HCT116 (cell line): ENCODE results near the gene TIMP3. TPM values are rescaled to one million over a fixed set of nuclear protein-coding genes. Genes with fewer than 3 reads are reported as not detected.

Experiments
- ATAC-seq: fragments of 200-7000 bp; cut with Tn5 transposase; 2 replicates; pipeline ENCODE4 v1.9.1; 2020; ENCODE audit warnings: mild to moderate bottlenecking, moderate library complexity
- BruUV-seq: library from RNA; stranded (reverse); fragments of 400-500 nt; replicated peaks from 2 replicates; lab custom pipeline; 2021; lab: Mats Ljungman, UMichigan
- CTCF ChIA-PET: fragments of 300-600 bp; sonication (Branson Sonifier 250); formaldehyde crosslinking; loops from one replicate; lab custom pipeline; 2021; ENCODE audit warnings: antibody characterized with exemption; lab: Charles Lee
- POLR2A ChIA-PET: fragments of 300-600, 350-600 bp; sonication (Branson Sonifier 250); formaldehyde crosslinking; loops from one replicate; lab custom pipeline; 2021; ENCODE audit warnings: antibody characterized with exemption; lab: Charles Lee
- RAD21 ChIA-PET, 2 experiments: fragments of 300-600 bp; sonication (Branson Sonifier 250); formaldehyde crosslinking; loops; one replicate each; lab custom pipeline; 2023; ENCODE audit warnings: low total read pairs in 2 of 2; ENCODE audit not compliant: uncharacterized antibody in 2 of 2, unreplicated experiment in 2 of 2, low non-redundant PET in 1 of 2; lab: Charles Lee
- DNase-seq: peaks from one replicate; pipeline ENCODE4 v3.0.0-alpha.2; 2010; ENCODE audit warnings: low read depth, low spot score
- H2AFZ ChIP-seq: fragments of 200-600 bp; shearing (Covaris generic), sonication (generic); 2 replicates; pipeline ENCODE4 v1.6.1; 2017; ENCODE audit warnings: low read depth, mixed run types, mixed read lengths, antibody characterized with exemption, low read length; ENCODE audit not compliant: poor library complexity, severe bottlenecking
- H3K27ac ChIP-seq: 2 replicates; pipeline ENCODE4 v1.5.1; 2012; ENCODE audit warnings: low read depth, low read length
- H3K27me3 ChIP-seq: fragments of 200-600 bp; sonication (generic); 2 replicates; pipeline ENCODE4 v1.6.1; 2016; ENCODE audit warnings: mixed run types, low read length, mixed read lengths; ENCODE audit not compliant: insufficient read depth
- H3K36me3 ChIP-seq, 2 experiments: fragments of 200-500 bp in 1 of 2; fragments of 200-600 bp in 1 of 2; sonication (Bioruptor generic) in 1 of 2; sonication (generic) in 1 of 2; 2 replicates each; pipeline versions ENCODE4 v1.5.1 to v1.6.1; 2014 to 2016; ENCODE audit warnings: low read length in 2 of 2, inconsistent platforms in 1 of 2, mixed read lengths in 1 of 2, mixed run types in 1 of 2; ENCODE audit not compliant: insufficient read depth in 2 of 2, control insufficient read depth in 1 of 2
- H3K4me1 ChIP-seq, 2 experiments: fragments of 200-600 bp in 1 of 2; sonication (generic) in 1 of 2; 2 replicates each; pipeline versions ENCODE4 v1.5.1 to v1.6.1; 2012 to 2017; ENCODE audit warnings: low read length in 2 of 2, inconsistent platforms in 1 of 2, mild to moderate bottlenecking in 1 of 2, mixed read lengths in 1 of 2, mixed run types in 1 of 2, moderate library complexity in 1 of 2; ENCODE audit not compliant: insufficient read depth in 2 of 2, control insufficient read depth in 1 of 2
- H3K4me2 ChIP-seq: fragments of 200-600 bp; sonication (generic); 2 replicates; pipeline ENCODE4 v1.6.1; 2017; ENCODE audit warnings: mixed run types, low read length, mixed read lengths
- H3K4me3 ChIP-seq, 2 experiments: fragments of 200-600 bp in 1 of 2; sonication (generic) in 1 of 2; replicated peaks in 1 of 2; 2 replicates each; pipeline ENCODE4 v1.5.1; 2011 to 2016; ENCODE audit warnings: low read length in 2 of 2, control low read depth in 1 of 2, low read depth in 1 of 2, mild to moderate bottlenecking in 1 of 2, mixed read lengths in 1 of 2, mixed run types in 1 of 2
- H3K79me2 ChIP-seq: fragments of 200-600 bp; sonication (generic); 2 replicates; pipeline ENCODE4 v1.6.1; 2017; ENCODE audit warnings: mild to moderate bottlenecking, mixed run types, low read length, moderate library complexity, mixed read lengths; ENCODE audit not compliant: insufficient read depth
- H3K9ac ChIP-seq: fragments of 200-600 bp; sonication (generic); 2 replicates; pipeline ENCODE4 v1.6.1; 2016; ENCODE audit warnings: low read length, mixed read lengths
- H3K9me2 ChIP-seq: fragments of 200-600 bp; sonication (generic), shearing (Covaris generic); 2 replicates; pipeline ENCODE4 v1.6.1; 2017; ENCODE audit warnings: mixed run types, mild to moderate bottlenecking, moderate library complexity; ENCODE audit not compliant: insufficient read depth
- H3K9me3 ChIP-seq, 2 experiments: fragments of 200-500 bp in 1 of 2; fragments of 200-600 bp in 1 of 2; sonication (Bioruptor generic) in 1 of 2; sonication (generic) in 1 of 2; 2 replicates each; pipeline ENCODE4 v1.6.1; 2014 to 2017; ENCODE audit warnings: low read length in 2 of 2, mixed read lengths in 2 of 2, inconsistent platforms in 1 of 2, low read depth in 1 of 2, mild to moderate bottlenecking in 1 of 2, mixed run types in 1 of 2, moderate library complexity in 1 of 2; ENCODE audit not compliant: control insufficient read depth in 1 of 2, insufficient read depth in 1 of 2
- H4K20me1 ChIP-seq: fragments of 200-600 bp; sonication (generic), shearing (Covaris generic); 2 replicates; pipeline ENCODE4 v1.6.1; 2017; ENCODE audit warnings: mixed run types, mild to moderate bottlenecking, moderate library complexity; ENCODE audit not compliant: insufficient read depth
- CBX3 ChIP-seq: IDR thresholded peaks from 2 replicates; pipeline ENCODE4 v1.6.1; 2012; ENCODE audit warnings: low read depth
- CEBPB ChIP-seq: IDR thresholded peaks from 2 replicates; pipeline ENCODE4 v1.6.1; 2012; ENCODE audit warnings: low read depth
- CTCF ChIP-seq, 3 experiments: fragments of 200-600 bp in 1 of 3; sonication (generic) in 1 of 3; IDR thresholded peaks in 2 of 3; conservative IDR thresholded peaks in 1 of 3; 2 replicates each; pipeline ENCODE4 v1.5.1; 2012 to 2017; ENCODE audit warnings: low read depth in 2 of 3, low read length in 2 of 3, antibody characterized with exemption in 1 of 3, borderline replicate concordance in 1 of 3, control low read depth in 1 of 3, mild to moderate bottlenecking in 1 of 3, mixed read lengths in 1 of 3, mixed run types in 1 of 3, moderate library complexity in 1 of 3; ENCODE audit not compliant: insufficient read depth in 1 of 3
- EZH2 ChIP-seq: fragments of 200-600 bp; sonication (generic); IDR thresholded peaks from 2 replicates; pipeline ENCODE4 v1.6.1; 2017; ENCODE audit warnings: antibody characterized with exemption, mixed run types
- EZH2phosphoT487 ChIP-seq: fragments of 200-600 bp; IDR thresholded peaks from 2 replicates; pipeline ENCODE4 v1.6.1; 2018; ENCODE audit warnings: antibody characterized with exemption, borderline replicate concordance
- YY1 ChIP-seq: IDR thresholded peaks from 2 replicates; pipeline ENCODE4 v1.6.1; 2011; ENCODE audit warnings: low read length, low read depth, moderate library complexity, mild to moderate bottlenecking; ENCODE audit not compliant: insufficient replicate concordance; ENCODE audit errors: extremely low read depth
- ZFX ChIP-seq: fragments of 450-650 bp; IDR thresholded peaks from 2 replicates; pipeline ENCODE4 v1.6.1; 2017
- ZNF274 ChIP-seq: fragments of 200-500 bp; sonication (Bioruptor generic); IDR thresholded peaks from 2 replicates; pipeline ENCODE4 v1.6.1; 2014; ENCODE audit warnings: mild to moderate bottlenecking, low read depth, low read length, inconsistent platforms
- intact Hi-C: fragments of 100-400 bp; cut with micrococcal nuclease; formaldehyde crosslinking; loops from 2 replicates; pipeline ENCODE4 v1.10.0; 2022
- total RNA-seq: library from RNA; stranded (reverse); gene quantifications from one replicate; pipeline ENCODE4 v1.2.1, GENCODE V29; 2021; ENCODE audit not compliant: unreplicated experiment
- TF ChIP-seq, protein P1 (sequence below): IDR thresholded peaks from 2 replicates; pipeline ENCODE4 v1.6.1; 2012

The TIMP3 gene
- total RNA-seq, 1 experiment from 2014 or later: 2.2 TPM

GRCh38 chr22:32815943-32816342, 14.4 kb downstream of the TIMP3 start:
- intact Hi-C loops: no loop called here
- Histone ChIP-seq H3K36me3 (no peaks in the 10 kb centered on the region), H3K79me2 (no peaks in the 10 kb centered on the region), H3K27ac (no peak overlapping the region), H3K9me2 (no peaks in the 10 kb centered on the region), H3K9ac (no peak overlapping the region), H3K9me3 (no peaks in the 10 kb centered on the region), H3K4me3 (no peak overlapping the region), H2AFZ (no peak overlapping the region), H4K20me1 (no peaks in the 10 kb centered on the region), H3K4me1 (no peaks in the 10 kb centered on the region), H3K27me3 (no peaks in the 10 kb centered on the region), H3K4me2 (no peak overlapping the region)
- DNase-seq: no peak
- POLR2A ChIA-PET: no interaction called here
- no TSS peak for BruUV-seq
- RAD21 ChIA-PET: no interaction called here
- ATAC-seq: no peak
- TF ChIP-seq CBX3 (no peak), ZNF274 (no peak), EZH2 (no peak), YY1 (no peak), EZH2phosphoT487 (no peak), CTCF (IDR thresholded peaks at IDR 0.05 in 2 of 3, conservative IDR thresholded peaks at IDR 0.05 in 1 of 3; ENCODE audit: borderline replicate concordance in 1 of 3, insufficient read depth in 1 of 3, low read depth in 2 of 3, low read length in 2 of 3) (no peak), ZFX (no peak), CEBPB (no peak)
- TF ChIP-seq, protein P1, sequence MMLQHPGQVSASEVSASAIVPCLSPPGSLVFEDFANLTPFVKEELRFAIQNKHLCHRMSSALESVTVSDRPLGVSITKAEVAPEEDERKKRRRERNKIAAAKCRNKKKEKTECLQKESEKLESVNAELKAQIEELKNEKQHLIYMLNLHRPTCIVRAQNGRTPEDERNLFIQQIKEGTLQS: no peak
- CTCF ChIA-PET: interaction anchor here (0.7 to 0.9 kb wide), 2 partner anchors 19 to 21 kb away, joined by 3 read pairs; no protein-coding TSS in a partner anchor
